PC-9 (cell line): ENCODE measurements around the gene RBM26. TPM values are rescaled to one million over a fixed set of nuclear protein-coding genes. Genes with fewer than 3 reads are reported as not detected.

Experiments used
- BruUV-seq: library from RNA; stranded (reverse); fragments of 400-500 nt; replicated peaks from 2 replicates; lab custom pipeline; 2021; lab: Mats Ljungman, UMichigan
- CTCF ChIA-PET: fragments of 300-600 bp; sonication (Branson Sonifier 250); formaldehyde crosslinking; loops from one replicate; lab custom pipeline; 2022; ENCODE audit warnings: antibody characterized with exemption; lab: Charles Lee
- POLR2A ChIA-PET: fragments of 300-600 bp; sonication (Branson Sonifier 250); formaldehyde crosslinking; loops from one replicate; lab custom pipeline; 2022; ENCODE audit warnings: antibody characterized with exemption; ENCODE audit not compliant: unreplicated experiment; lab: Charles Lee
- DNase-seq, 2 experiments: peaks; one replicate each; pipeline versions ENCODE4 v3.0.0 to v3.0.0-alpha.2; 2015 to 2022; ENCODE audit warnings: mixed read lengths in 1 of 2
- H2AFZ ChIP-seq: fragments of 200-600 bp; sonication (generic); 2 replicates; pipeline ENCODE4 v1.8.1; 2017; ENCODE audit warnings: antibody characterized with exemption
- H3F3A ChIP-seq: fragments of 200-600 bp; sonication (generic); 2 replicates; pipeline ENCODE4 v1.8.1; 2017; ENCODE audit warnings: antibody characterized with exemption, mild to moderate bottlenecking, low read depth; ENCODE audit not compliant: insufficient read depth
- H3K27ac ChIP-seq: fragments of 200-600 bp; sonication (generic); 2 replicates; pipeline ENCODE4 v1.6.1; 2016; ENCODE audit warnings: mixed run types
- H3K27me3 ChIP-seq: fragments of 200-600 bp; sonication (generic); 2 replicates; pipeline ENCODE4 v1.6.1; 2016; ENCODE audit warnings: low read depth, mixed run types; ENCODE audit not compliant: insufficient read depth
- H3K36me3 ChIP-seq: fragments of 200-600 bp; sonication (generic); 2 replicates; pipeline ENCODE4 v1.6.1; 2016; ENCODE audit warnings: low read depth, mixed run types
- H3K4me1 ChIP-seq: fragments of 200-600 bp; sonication (generic); replicated peaks from 2 replicates; pipeline ENCODE4 v1.6.1; 2016; ENCODE audit warnings: mixed run types; ENCODE audit not compliant: insufficient read depth
- H3K4me2 ChIP-seq: fragments of 200-600 bp; sonication (generic); 2 replicates; pipeline ENCODE4 v1.6.1; 2017; ENCODE audit warnings: mixed run types
- H3K4me3 ChIP-seq: fragments of 200-600 bp; sonication (generic); 2 replicates; pipeline ENCODE4 v1.6.1; 2016; ENCODE audit warnings: mixed run types
- H3K79me2 ChIP-seq: fragments of 200-600 bp; sonication (generic); 2 replicates; pipeline ENCODE4 v1.6.1; 2017; ENCODE audit warnings: low read depth, mixed run types
- H3K9me2 ChIP-seq: fragments of 200-600 bp; sonication (generic); 2 replicates; pipeline ENCODE4 v1.8.1; 2017; ENCODE audit warnings: mild to moderate bottlenecking; ENCODE audit not compliant: insufficient read depth
- H3K9me3 ChIP-seq: fragments of 200-600 bp; sonication (generic); 2 replicates; pipeline ENCODE4 v1.8.1; 2016; ENCODE audit warnings: low read depth; ENCODE audit not compliant: insufficient read depth
- H4K20me1 ChIP-seq: fragments of 200-600 bp; sonication (generic); 2 replicates; pipeline ENCODE4 v1.8.1; 2017; ENCODE audit not compliant: insufficient read depth
- EZH2 ChIP-seq: fragments of 200-600 bp; sonication (generic); IDR thresholded peaks from 2 replicates; pipeline ENCODE4 v1.8.0; 2017; ENCODE audit warnings: antibody characterized with exemption, low read depth
- intact Hi-C: fragments of 100-400 bp; cut with micrococcal nuclease; formaldehyde crosslinking; loops from one replicate; pipeline ENCODE4 v1.10.0; 2022; ENCODE audit not compliant: unreplicated experiment
- total RNA-seq: library from RNA; stranded (reverse); gene quantifications from 2 replicates; pipeline ENCODE4 v1.2.3, GENCODE V29; 2021
- TF ChIP-seq, protein P1 (sequence below): fragments of 200-600 bp; sonication (generic); conservative IDR thresholded peaks from 2 replicates; pipeline ENCODE4 v1.6.1; 2017; ENCODE audit warnings: mixed run types, antibody characterized with exemption, mild to moderate bottlenecking, moderate library complexity

Gene RBM26
- total RNA-seq, 1 experiment from 2014 or later: 40.4 TPM

DNA sequence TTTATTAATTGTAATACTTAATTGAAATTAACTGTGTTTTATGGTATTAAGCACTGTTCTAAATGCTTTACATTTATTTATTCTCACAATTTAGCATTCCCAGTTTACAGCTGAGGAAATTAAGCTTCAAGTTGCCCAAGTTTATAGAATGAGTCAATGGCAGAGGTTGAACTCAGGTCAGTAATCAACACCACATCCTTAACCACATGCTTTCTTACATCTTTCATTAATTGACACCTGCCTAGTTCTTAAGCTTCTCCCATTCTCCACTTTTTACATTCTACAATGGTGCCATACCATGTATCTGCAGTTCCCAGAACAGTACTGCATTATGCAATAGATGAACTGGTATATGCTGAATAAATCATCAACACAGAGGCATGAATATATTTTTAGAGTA is 11.7 kb upstream of the RBM26 start:
- no peaks in the 10 kb centered on the region for H3K79me2 ChIP-seq
- H2AFZ ChIP-seq: no peak overlapping the region
- DNase-seq: no peak
- H3K36me3 ChIP-seq: no peaks in the 10 kb centered on the region
- no peaks in the 10 kb centered on the region for H3F3A ChIP-seq
- TF ChIP-seq, protein P1, sequence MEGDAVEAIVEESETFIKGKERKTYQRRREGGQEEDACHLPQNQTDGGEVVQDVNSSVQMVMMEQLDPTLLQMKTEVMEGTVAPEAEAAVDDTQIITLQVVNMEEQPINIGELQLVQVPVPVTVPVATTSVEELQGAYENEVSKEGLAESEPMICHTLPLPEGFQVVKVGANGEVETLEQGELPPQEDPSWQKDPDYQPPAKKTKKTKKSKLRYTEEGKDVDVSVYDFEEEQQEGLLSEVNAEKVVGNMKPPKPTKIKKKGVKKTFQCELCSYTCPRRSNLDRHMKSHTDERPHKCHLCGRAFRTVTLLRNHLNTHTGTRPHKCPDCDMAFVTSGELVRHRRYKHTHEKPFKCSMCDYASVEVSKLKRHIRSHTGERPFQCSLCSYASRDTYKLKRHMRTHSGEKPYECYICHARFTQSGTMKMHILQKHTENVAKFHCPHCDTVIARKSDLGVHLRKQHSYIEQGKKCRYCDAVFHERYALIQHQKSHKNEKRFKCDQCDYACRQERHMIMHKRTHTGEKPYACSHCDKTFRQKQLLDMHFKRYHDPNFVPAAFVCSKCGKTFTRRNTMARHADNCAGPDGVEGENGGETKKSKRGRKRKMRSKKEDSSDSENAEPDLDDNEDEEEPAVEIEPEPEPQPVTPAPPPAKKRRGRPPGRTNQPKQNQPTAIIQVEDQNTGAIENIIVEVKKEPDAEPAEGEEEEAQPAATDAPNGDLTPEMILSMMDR: no peak
- TF ChIP-seq EZH2: no peak
- H3K4me2 ChIP-seq: no peak overlapping the region
- H3K9me3 ChIP-seq: no peaks in the 10 kb centered on the region
- no peaks in the 10 kb centered on the region; the same call in 1 of the 2 replicates for H3K9me2 ChIP-seq
- H3K27me3 ChIP-seq: no peaks in the 10 kb centered on the region
- POLR2A ChIA-PET: interaction anchor here (0.7 kb wide), 1 partner anchor 20 kb away, joined by 3 read pairs; no protein-coding TSS in a partner anchor
- H3K4me3 ChIP-seq: no peak overlapping the region
- intact Hi-C loops: no loop called here
- CTCF ChIA-PET: no interaction called here
- H3K27ac ChIP-seq: no peak overlapping the region
- no TSS peak for BruUV-seq
- H3K4me1 ChIP-seq: no peaks in the 10 kb centered on the region
- no peaks in the 10 kb centered on the region for H4K20me1 ChIP-seq

DNA sequence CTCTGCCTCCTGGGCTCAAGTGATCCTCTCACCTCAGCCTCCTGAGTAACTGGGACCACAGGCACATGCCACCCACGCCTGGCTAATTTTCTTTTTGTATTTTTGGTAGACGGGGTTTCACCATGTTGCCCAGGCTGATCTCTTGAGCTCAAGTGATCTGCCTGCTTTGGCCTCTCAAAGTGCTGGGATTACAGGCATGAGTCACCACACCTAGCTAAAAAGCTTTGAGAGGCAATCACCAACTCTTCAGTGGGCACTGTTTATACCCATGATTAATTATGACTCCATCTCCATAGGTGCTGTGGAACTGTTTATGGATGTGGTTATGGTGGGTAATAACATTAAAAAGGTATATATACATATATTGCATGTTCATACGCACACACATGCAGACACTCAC is 7.5 kb upstream of the RBM26 start:
- Histone ChIP-seq H3K4me2 (no peak overlapping the region), H3K4me3 (no peak overlapping the region), H3K27me3 (no peaks in the 10 kb centered on the region), H2AFZ (no peak overlapping the region), H4K20me1 (no peaks in the 10 kb centered on the region), H3K36me3 (no peaks in the 10 kb centered on the region), H3F3A (no peaks in the 10 kb centered on the region), H3K4me1 (no peaks in the 10 kb centered on the region), H3K9me3 (no peaks in the 10 kb centered on the region), H3K27ac (no peak overlapping the region), H3K9me2 (no peaks in the 10 kb centered on the region), H3K79me2 (no peaks in the 10 kb centered on the region)
- intact Hi-C loops: no loop called here
- no peak for DNase-seq
- no TSS peak for BruUV-seq
- TF ChIP-seq EZH2: no peak
- TF ChIP-seq, protein P1: no peak
- POLR2A ChIA-PET: no interaction called here
- CTCF ChIA-PET: no interaction called here

DNA sequence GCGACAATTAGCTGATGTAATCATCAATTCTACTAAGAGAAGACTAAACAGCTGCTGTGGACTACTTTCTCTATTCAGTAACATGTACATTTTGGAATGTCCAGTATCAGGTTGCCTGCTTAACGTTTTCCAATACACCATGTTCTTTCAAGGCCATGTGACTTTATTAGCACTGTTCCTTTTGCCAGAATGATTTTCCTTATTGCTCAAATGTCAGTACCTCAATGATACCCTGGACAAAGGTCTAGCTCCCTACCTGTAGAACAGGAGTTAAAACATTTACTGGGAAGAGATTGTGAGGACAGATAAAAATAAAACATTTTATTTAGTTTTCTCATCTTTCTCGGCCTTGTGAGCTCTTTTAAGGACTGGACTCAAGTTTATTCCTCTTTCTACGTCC is 3.8 kb upstream of the RBM26 start:
- H3K9me3 ChIP-seq: no peaks in the 10 kb centered on the region
- intact Hi-C loops: loop anchor here (5.0 kb wide), 1 partner anchor 72 kb away; the partner anchor contains the start of gene NDFIP2

More for the DNA sequence above, 3.8 kb upstream of the RBM26 start:
- BruUV-seq: no TSS peak
- no peak overlapping the region for H2AFZ ChIP-seq
- no peaks in the 10 kb centered on the region for H3F3A ChIP-seq
- no peaks in the 10 kb centered on the region for H3K27me3 ChIP-seq
- ChIA-PET POLR2A (no interaction called here), CTCF (no interaction called here)
- no peaks in the 10 kb centered on the region for H3K36me3 ChIP-seq
- H4K20me1 ChIP-seq: no peaks in the 10 kb centered on the region
- TF ChIP-seq, protein P1: no peak
- no peak for TF ChIP-seq EZH2
- no peak overlapping the region for H3K4me2 ChIP-seq
- peaks cover 11% of the 10 kb centered on the region for H3K4me1 ChIP-seq
- peaks cover 35% of the 10 kb centered on the region for H3K79me2 ChIP-seq
- H3K9me2 ChIP-seq: no peaks in the 10 kb centered on the region
- H3K4me3 ChIP-seq: no peak overlapping the region
- no peak for DNase-seq
- H3K27ac ChIP-seq: no peak overlapping the region
